Activated effector memory CD4-positive, alpha-beta T cell treated with Interleukin-2 at 50 U/mL for 16 hours (primary cell): ENCODE results near the gene PPP4C.
"Not testable (repeated sequence)": the region's sequence is repeated elsewhere in the genome, so short reads cannot be mapped to it uniquely, and the experiment has no call there.

Experiments
- DNase-seq: peaks from one replicate; pipeline ENCODE4 v3.0.0-alpha.2; 2020

Gene PPP4C

DNA sequence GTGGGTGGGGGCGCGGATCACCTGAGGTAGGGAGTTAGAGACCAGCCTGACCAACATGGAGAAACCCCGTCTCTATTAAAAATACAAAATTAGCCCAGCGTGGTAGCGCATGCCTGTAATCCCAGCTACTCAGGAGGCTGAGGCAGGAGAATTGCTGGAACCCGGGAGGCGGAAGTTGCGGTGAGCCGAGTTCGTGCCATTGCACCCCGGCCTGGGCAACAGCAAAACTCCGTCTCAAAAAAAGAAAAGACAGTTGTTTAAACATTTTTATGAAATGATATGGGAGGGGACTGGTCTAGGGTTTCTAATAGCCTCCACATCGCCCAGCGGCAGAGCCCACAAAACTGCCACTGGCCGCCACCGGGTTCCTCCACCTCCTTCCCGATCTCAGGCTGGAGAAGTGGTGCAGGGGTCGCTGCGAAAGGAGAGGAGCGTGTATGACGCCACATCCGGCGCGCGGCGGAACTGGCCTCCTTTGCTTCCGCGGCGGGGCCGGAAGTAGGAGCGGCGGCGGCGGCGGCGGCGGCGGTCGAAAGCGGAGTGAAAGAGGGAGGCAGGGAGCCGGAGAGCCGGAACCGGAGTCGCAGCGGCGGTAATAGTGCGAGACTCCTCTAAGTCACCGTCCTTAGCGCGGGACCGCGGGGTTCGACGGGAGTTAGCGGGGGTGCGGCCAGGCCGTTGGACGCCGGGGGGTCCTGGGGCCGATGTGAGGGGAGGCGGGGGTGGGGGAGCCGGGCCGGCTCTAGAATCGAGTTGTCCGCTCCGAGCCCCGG is at the start of gene PPP4C:
TSS of gene PPP4C (plus strand) at position 492 of the 773 bp plus-strand sequence. CDS start 384 bp downstream, outside the sequence.
- peak; percentile 81 for DNase-seq

DNA sequence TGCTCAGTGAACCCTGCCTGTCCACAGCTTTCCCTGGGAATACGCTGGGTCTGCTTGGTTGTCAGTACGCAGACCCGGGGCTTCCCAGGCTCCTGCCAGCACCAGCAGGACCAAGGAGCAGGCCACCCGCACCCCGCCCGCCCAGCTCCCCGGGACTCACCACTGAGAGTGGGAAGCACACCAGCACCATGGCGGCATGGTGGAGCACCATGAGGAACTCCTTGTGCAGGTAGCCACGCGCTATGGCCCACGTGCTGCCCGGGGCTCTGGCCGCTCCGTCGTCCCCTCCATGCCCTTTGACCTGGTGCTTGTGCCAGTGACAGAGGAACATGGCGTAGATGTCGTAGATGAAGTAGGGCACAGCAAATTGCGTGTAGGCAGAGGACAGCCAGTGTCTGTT is 49.3 kb upstream of the PPP4C start:
- no peak for DNase-seq

DNA sequence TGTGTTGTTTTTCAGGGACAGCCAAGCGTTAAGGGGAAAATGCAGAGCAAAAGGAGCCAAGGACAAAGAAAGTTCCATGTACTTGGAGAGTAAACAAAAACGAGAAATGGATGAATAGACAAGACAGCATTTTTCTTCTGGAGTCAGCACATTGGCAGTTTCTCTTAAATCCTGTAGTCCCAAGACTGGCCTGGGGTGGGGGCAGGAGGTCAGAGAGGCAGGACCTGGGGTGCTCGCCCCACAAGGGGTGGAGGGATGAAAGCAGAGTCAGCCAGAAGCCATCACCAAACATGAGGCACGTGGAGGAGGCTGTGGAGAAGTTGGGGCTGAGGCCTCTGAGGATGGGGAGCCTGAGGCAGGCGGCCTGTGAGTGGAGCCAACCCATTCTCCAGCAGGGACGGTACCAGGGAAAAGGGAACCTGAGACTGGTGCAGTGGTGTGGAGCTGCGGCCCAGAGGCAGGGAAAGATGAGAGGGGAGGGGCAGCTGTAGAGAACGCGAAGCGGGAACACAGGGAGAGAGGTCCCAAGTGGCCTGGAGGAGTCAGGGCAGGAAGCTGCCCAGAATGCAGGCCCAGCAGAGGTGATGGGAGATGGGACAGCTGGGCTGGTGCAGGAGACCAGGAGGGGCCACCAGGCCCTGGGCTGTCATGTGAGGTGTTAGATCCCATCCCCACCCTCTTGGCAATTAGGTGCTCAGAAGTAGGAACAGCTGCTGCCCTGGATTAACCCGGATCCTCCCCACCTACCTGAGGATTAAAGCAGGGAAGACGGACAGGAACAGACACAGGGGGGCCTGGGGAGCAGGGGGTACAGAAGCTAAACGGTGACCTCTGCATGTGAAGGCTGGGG is 48.0 kb upstream of the PPP4C start:
- DNase-seq, result no peak

DNA sequence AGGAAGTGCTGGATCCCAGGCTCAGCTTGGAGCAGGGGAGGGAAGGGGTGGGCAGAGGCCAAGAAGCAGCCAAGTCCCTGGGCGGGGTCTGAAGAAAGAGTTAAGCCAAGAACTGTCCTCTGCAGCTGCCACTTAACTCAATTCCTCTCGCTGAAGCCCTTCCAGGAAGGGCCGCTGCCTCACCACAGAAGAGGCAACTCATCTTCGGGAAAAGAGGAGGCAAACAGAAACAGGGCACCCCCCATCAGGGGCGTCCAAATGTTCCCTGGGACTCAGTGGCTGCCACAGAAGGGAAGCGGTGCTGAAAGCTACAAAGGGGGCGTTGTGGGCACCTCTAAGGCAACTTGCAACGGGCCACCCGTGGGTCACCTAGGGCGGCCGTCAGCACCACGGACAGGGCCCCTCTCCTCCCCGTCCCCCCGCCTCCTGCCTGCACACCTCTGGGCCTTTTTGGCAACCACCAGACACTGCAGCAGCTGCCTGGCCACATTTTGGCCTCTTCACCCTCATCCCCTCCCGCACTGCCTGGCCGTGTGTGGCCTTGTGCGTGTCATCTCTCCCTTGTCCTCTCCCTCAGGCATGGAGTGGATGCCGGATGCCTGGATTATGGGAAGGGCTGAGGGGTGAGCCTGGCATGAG is 47.2 kb upstream of the PPP4C start:
- DNase-seq, result no peak

DNA sequence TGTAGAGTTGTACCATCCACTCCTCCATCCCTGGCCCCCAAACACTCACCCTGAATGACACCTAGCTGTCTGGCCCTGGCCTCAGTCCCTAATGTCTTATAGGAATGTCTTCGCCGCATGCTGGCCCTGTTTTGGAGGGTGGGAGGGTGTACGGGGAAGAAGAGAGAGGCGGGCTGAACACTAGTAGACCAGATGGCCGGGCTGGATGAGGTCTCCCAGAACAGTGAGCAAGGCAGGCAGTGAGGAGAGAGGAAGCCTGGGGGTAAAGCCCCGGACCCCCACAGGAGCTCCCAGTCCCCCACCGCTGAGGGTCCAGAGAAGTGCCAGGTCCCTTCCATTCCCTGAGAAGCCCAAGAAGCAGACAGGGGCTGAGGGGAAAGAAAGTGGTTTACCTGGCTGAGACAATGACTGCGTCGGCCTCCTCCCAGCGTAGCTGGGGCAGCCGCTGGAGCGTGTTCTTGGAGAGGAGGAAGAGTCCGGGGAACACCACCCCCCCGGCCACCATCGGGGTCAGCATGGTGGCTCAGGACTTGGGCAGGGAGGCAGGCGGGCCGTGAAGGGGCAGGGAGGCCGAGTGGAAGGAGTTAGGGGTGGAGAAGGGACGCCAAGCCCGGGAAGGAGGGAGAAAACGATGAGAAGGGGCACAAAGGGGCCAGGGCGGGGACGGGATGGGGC is 45.6 kb upstream of the PPP4C start:
- DNase-seq, result no peak

DNA sequence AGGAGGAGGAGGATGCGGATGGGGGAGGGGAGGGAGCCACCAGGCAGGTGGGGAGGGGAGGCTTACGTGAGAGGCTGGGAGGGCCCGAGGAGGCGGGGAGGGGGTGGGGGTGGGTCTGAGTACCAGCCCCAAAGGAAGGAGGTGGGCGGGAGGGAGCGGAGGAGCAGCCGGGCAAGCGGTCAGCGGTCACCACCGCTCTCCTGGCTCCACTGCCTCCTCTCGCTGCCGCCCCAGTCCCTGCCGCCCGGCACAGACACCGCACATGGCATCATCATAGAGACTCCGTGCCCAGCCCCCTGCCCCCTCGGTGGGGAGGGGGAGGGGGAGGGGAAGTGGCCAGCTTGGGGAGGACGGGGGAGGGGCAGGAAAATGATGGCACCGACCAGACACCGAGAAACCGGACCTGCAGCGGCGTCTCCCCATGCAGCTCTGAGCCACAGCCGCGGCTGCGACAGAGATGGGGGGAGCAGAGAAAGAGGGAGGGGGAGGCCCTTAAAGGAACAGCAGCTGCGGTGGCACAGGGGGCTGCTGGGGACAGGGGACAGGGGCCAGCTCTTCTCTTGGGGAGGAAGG is 44.9 kb upstream of the PPP4C start, which contains the start of gene TLCD3B:
TSS of gene TLCD3B (minus strand) at position 431 of the 573 bp plus-strand sequence. CDS start 744 bp downstream, outside the sequence.
- no peak for DNase-seq

DNA sequence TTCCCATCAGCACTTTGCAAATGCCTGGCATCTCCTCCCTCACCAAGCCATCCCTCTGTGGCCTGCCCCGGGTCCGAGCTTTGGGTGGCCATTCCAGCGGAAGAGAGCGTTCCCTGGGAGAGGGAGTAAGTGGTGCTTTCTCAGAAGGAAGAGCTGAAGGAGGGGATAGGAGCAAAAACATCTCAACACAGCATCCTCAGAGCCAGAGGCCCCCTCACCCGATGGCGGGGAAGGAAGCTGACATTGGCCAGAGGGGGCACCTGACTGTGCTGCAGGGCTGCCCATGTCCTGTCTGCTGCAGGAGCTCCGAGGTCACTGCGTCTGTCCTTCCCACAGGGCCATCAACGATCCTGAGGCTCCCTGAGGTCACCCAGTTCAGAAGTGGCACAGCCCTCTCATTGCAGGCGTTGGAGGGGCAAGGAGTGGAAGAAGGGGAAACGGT is 44.3 kb upstream of the PPP4C start:
- no peak for DNase-seq

DNA sequence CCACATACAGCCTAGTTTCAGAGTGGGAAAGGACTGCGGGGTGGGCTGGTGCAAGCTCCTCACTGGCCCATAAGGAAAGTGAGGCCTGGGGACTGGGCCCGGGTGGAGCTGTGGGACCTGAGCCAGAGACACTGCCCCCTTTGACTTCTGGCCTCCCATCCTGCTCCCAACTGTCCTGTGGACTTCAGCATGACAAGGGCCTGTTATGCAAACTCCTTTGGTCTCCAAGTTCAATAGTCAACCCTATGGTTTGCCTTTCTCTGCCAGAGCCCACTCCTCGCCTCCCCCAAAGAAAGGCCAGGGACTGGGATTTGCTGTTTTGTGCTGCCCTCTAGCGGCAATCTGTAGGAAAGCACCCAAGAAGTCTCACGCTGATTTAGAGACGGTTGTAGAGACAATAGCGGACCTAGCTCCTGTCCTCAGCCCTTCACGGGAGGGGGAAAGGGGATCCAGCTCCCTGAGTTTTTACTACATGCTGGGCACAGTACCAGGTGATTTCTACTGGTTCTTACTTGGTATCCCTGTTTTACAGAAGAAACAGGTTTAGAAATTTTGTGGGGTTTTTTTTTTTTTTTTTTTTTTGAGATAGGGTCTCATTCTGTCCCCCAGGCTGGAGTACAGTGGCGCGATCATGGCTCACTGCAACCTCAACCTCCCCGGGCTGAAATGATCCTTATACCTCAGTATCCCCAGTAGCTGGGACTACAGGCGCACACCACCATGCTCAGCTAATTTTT is 43.5 kb upstream of the PPP4C start:
- peak; percentile 44 for DNase-seq

DNA sequence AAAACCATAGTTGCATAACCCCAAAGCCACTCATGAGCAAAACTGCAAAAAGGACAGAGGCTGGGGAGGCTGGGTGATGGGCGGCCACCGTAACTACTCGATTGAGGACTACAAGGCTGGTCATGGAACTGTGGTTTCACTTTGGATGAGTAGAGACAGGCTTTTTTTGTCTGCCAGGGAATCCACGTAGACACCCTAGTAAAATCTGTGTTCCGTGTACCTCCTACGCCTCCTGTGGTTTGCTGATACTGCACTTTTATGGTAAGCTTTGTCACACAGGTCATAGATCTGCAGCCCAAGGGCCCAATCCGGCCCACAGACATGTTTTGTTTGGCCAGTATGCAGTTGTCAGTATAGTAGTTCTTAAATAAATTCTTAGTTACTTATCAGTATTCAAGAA is 42.5 kb upstream of the PPP4C start:
- no peak for DNase-seq

DNA sequence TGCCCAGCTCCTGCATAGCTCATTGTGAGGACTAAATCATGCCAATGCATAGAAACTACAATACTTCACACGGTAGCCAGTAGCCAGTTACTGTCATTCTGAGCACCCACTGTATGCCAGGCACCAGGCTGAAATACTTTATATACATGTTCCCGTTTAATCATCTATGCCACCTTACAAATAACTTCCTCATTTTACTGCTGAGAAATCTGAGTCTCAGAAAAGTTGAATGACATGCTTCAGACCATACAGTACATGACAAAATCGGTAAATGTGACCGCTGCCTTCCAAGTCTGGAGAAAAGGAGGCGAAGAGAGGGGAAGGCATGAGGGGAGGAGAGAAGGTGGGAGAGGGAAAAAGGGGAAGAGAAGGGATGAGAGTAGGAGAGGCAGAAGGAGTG is 35.6 kb upstream of the PPP4C start:
- no peak for DNase-seq

DNA sequence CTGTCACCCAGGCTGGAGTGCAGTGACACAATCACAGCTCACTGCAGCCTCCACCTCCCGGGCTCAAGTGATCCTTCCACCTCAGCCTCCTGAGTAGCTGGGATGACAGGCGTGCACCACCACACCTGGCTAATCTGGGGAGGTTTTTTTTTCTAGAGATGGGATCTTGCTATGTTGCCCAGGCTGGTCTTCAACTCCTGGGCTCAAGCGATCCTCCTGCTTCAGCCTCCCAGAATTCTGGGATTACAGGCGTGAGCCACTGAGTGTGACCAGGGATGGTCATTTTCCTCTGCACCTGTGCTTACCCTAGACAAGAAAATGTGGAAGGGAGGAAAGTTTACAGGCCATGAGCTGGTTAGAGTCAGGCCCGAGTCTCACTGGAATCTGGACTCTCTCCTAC is 35.1 kb upstream of the PPP4C start:
- not testable (repeated sequence) for DNase-seq

DNA sequence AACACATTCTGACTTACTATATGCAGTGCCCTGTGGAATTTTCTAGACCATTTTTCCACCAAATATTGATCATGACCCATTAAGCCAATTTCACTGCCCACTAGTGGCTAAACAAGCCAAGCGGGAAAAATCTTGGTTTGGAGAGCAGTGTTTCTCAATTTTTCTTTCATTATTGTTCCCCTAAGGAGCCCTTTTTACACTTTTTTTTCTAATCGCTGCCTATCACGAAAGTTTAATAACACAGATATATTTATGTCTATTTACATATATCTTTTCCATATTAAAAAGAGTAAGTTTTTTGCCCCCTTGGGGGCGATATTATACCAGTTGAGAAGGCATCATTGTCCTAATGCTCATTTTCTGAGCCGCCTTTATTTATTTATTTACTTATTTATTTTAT is 34.0 kb upstream of the PPP4C start:
- no peak for DNase-seq

DNA sequence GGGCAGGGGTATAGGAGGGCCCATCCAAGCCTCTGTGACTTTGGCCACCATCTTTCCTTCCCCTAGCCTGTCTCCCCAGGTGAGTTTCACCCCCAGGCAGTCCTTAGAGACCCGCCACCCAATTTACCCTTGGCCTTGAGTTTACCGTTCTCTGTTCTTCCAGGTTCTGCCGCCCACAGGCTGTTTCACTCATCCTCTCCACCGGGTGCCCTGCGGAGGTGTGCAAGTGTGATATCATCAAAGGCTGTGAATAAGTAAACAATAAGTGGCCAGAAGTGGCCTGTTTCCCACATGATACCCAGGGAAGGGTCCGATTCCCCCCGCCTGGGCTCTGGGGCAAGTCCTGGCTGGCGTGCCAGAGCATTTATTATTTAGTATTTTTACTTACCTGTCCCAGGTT is 29.6 kb upstream of the PPP4C start:
- DNase-seq, result no peak

DNA sequence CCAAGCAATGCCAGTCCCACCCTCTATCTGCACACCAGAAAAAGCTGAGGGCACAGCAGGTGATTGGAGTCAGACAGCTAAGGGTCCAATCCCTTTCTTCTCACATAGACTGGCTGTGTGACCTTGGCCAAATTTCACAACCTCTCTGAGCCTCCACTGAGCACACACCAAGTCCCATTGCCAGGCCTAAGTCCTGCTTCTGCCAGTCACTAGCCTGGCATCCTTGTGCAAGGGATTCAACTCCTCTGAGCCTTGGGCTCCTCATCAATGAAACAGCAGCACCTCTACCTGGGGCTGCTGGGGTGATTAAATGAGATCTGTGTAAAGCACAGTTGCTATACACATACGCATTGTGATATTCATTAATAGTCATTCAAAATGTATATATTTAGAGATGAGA is 29.2 kb upstream of the PPP4C start:
- DNase-seq, result no peak

DNA sequence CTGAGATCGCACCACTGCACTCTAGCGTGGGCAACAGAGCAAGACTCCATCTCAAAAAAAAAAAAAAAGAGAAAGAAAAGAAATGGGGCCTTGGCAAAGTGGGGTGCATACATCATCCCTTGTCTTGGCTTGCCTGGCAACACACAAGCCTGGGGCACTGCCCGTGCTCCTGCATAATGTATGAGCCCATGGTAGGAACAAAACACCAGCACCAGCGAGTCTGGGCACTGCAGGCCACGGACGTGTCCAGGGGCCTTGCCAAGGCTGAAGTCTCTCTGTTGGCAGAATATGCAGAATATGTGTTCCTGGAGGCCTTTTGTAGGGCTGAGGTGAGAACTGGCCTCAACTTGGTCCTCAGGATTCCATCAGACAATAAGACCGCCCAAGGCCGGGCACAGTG is 25.9 kb upstream of the PPP4C start:
- DNase-seq, result no peak

DNA sequence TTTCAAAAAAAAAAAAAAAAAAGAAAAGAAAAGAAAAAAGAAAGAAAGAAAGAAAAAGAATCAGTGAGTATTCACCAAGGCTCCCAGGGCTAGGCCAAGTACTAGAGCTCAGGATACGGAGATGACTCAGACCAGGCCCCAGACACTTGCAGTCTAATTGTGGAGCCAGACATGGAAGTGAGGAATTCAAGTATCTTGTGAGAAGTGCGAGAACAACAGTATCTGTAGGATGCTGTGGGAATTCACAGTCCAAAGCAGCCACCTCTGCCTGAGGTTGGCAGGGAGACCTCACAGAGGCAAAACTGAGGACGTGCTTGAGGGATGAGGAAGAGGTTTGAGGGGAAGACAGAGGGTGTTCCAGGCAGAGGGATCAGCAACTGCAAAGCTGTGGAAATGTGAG is 24.3 kb upstream of the PPP4C start:
- DNase-seq, result no peak

DNA sequence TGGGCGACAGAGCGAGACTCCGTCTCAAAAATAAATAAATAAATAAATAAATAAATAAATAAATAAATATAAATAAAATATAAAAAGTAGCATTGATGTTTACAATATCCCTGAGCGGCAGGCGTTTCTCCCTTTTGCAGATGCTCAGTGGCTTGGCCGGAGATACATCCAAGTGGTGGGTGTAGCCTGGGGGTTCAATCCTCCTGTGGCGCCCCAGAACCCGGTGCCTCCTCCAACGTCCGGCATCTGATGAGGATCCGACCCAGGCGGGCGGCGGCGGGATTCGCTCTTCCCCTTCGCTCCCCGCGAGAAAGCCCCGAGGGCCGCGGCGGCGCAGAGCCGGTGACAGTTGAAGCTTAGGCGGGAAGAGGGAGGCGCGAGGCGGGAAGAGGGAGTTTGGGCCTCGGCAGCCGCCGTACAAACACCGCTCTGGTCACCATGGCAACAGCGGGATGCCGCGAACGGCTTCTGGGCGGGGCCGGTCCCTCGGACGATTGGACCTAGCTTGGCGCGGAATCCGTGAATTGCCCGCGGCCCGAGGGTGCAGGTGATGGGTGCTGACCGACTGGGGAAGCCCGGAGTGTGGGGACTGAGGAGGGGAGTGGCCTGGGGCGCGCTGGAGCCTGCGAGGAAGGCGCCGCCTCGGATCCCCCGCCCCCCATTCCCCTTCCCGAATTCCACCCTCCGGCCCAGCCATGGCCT is 23.0 kb upstream of the PPP4C start:
- DNase-seq, result peak; percentile 80

DNA sequence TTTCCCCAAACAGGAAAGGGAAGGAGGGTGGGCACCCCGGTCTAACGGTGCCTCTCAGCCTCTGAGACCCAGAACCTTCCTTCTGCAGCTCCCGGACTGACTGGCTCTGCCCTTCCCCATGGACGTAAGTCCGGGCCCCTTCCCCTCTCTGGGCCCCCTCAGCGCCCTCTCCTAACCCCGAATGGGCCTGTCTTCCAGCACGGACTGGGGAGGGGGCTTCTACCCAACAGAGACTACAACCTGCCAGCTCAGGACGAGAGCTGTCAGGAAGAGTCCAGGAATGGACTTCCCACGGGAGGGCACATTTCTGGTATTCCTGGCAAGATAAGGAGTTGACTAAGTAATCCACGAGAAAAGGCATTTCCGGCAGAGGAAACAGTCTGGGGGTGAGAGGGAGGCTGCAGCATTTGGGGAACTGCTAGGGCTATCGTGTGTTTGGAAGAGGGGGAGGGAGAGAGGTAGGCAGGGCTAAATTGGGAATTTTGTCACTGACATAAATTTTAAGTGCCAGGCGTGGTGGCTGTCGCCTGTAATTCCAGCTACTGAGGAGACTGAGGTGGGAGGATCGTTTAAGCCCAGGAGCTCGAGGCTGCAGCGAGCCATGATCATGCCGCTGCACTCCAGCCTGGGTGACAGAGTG is 22.3 kb upstream of the PPP4C start:
- no peak for DNase-seq

DNA sequence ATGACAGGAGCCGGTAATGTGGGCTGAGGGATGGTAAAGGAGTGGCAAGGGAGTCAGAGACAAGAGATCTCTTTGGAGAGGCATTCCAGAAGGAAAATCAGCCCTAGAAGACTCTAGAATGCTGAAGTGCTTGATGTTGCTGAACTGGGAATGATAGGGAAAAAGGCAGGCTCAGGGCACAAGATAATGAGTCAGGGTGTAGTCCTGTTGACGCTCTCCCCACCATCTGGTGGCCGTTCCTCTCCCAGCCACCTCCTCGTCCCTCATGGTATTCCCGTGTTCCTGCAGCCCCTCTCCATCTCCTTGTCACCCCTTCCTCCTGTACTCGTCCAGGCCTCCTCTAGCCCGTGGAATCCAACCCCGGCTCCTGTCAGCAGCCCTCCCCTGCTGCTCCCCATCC is 21.3 kb upstream of the PPP4C start:
- DNase-seq, result no peak

DNA sequence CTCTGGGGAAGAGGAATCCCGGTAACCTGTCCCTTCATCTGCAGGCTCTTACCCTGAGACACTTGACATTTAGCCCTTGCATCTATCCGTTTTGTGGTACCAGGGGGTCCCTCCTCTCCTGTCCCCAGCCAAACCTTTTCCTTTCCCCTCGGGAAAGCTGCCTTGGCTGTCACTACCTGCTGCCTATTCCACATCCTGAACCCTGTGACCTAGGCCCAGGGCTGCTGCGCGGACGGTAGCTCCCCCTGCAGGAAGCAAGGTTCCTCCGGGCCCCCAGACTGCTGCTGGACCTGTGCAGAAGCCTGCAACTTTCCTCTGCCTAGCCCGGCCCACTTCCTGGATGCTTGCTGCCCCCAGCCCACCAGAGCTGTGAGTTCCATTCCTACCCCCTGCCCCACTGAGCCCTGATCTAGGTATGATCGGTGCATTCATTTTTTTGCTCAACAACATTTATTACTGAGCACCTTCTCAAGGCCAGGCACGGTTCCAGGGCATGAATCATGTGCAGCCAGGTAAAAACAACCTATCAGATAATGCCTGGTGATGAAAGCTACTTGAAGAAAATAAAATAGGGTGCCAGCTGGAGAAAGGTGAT is 20.7 kb upstream of the PPP4C start:
- peak; percentile 35 for DNase-seq
